HEK293T (cell line): ENCODE measurements around the gene DLK2.

Source experiments
- ARNT ChIP-seq: fragments of 450-650 bp; IDR thresholded peaks from 2 replicates; pipeline ENCODE4 v1.6.1; 2017; ENCODE audit warnings: mild to moderate bottlenecking
- FOXK2 ChIP-seq: fragments of 450-650 bp; IDR thresholded peaks from 2 replicates; pipeline ENCODE4 v1.6.1; 2016; ENCODE audit warnings: mild to moderate bottlenecking
- L3MBTL2 ChIP-seq: fragments of 450-650 bp; conservative IDR thresholded peaks from 2 replicates; pipeline ENCODE4 v1.6.1; 2016; ENCODE audit warnings: mild to moderate bottlenecking
- SP1 ChIP-seq: fragments of 450-650 bp; IDR thresholded peaks from 2 replicates; pipeline ENCODE4 v1.6.1; 2017
- SUZ12 ChIP-seq: fragments of 450-650 bp; IDR thresholded peaks from 2 replicates; pipeline ENCODE4 v1.6.1; 2016; ENCODE audit warnings: mild to moderate bottlenecking
- TARDBP ChIP-seq: fragments of 450-650 bp; IDR thresholded peaks from 2 replicates; pipeline ENCODE4 v1.6.1; 2016

GRCh38 chr6:43472515-43472914, 17.2 kb upstream of the DLK2 start:
- no peak for TF ChIP-seq TARDBP
- no peak for TF ChIP-seq ARNT
- TF ChIP-seq SP1: no peak
- no peak for TF ChIP-seq FOXK2
- no peak for TF ChIP-seq L3MBTL2
- TF ChIP-seq SUZ12: no peak
